ENCODE measurements around the gene KPNA6.

DNA sequence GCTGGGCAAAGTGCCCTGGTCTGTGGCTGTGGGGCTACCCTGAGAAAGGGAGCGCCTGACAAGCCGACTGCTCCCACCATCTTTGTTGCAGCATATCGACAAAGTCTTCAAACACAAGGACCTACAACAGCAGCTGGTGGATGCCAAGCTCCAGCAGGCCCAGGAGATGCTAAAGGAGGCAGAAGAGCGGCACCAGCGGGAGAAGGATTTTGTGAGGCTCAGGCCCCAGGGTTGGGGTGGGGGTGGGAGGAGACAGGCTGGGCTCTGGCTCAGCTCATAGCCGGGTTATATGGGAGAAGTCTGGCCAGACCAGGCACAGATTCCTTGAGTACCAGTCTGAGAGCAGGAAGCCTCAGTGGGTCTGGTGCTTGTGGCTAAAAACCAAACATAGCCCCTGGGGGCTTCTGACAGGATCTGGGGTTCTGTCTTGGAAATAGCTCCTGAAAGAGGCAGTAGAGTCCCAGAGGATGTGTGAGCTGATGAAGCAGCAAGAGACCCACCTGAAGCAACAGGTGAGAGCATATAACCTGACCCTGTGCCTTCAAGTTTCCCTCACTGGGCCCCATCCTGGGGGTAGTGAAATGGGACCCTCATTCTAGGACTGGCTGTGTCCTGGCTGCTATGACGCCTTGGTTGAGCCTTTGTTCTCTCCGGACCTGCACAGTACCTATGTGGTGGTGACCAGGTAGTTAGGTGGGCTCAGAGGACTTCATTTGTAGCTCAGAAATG, 84.5 kb downstream of the KPNA6 start:
- TF ChIP-seq, protein P1, sequence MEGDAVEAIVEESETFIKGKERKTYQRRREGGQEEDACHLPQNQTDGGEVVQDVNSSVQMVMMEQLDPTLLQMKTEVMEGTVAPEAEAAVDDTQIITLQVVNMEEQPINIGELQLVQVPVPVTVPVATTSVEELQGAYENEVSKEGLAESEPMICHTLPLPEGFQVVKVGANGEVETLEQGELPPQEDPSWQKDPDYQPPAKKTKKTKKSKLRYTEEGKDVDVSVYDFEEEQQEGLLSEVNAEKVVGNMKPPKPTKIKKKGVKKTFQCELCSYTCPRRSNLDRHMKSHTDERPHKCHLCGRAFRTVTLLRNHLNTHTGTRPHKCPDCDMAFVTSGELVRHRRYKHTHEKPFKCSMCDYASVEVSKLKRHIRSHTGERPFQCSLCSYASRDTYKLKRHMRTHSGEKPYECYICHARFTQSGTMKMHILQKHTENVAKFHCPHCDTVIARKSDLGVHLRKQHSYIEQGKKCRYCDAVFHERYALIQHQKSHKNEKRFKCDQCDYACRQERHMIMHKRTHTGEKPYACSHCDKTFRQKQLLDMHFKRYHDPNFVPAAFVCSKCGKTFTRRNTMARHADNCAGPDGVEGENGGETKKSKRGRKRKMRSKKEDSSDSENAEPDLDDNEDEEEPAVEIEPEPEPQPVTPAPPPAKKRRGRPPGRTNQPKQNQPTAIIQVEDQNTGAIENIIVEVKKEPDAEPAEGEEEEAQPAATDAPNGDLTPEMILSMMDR (IDR thresholded peaks at IDR 0.05 in 2 of 3, conservative IDR thresholded peaks at IDR 0.05 in 1 of 3; ENCODE audit: borderline replicate concordance in 1 of 3, insufficient read depth in 1 of 3, low read depth in 2 of 3, low read length in 2 of 3) = no peak
- no peak for TF ChIP-seq EZH2 (IDR thresholded peaks at IDR 0.05)
- no peak for TF ChIP-seq RAD21 (IDR thresholded peaks at IDR 0.05; ENCODE audit: low read depth)
- no peak for TF ChIP-seq POLR2A (IDR thresholded peaks at IDR 0.05; ENCODE audit: borderline replicate concordance, extremely low read depth, insufficient read depth, insufficient read length)
- TF ChIP-seq, protein P2, sequence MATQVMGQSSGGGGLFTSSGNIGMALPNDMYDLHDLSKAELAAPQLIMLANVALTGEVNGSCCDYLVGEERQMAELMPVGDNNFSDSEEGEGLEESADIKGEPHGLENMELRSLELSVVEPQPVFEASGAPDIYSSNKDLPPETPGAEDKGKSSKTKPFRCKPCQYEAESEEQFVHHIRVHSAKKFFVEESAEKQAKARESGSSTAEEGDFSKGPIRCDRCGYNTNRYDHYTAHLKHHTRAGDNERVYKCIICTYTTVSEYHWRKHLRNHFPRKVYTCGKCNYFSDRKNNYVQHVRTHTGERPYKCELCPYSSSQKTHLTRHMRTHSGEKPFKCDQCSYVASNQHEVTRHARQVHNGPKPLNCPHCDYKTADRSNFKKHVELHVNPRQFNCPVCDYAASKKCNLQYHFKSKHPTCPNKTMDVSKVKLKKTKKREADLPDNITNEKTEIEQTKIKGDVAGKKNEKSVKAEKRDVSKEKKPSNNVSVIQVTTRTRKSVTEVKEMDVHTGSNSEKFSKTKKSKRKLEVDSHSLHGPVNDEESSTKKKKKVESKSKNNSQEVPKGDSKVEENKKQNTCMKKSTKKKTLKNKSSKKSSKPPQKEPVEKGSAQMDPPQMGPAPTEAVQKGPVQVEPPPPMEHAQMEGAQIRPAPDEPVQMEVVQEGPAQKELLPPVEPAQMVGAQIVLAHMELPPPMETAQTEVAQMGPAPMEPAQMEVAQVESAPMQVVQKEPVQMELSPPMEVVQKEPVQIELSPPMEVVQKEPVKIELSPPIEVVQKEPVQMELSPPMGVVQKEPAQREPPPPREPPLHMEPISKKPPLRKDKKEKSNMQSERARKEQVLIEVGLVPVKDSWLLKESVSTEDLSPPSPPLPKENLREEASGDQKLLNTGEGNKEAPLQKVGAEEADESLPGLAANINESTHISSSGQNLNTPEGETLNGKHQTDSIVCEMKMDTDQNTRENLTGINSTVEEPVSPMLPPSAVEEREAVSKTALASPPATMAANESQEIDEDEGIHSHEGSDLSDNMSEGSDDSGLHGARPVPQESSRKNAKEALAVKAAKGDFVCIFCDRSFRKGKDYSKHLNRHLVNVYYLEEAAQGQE (IDR thresholded peaks at IDR 0.05; ENCODE audit: low read depth) = no peak
- no peak for TF ChIP-seq CEBPB (IDR thresholded peaks at IDR 0.05; ENCODE audit: low read depth)
- TF ChIP-seq POLR2AphosphoS5 (IDR thresholded peaks at IDR 0.05; ENCODE audit: low read depth, low read length) = no peak
- TF ChIP-seq, protein P3, sequence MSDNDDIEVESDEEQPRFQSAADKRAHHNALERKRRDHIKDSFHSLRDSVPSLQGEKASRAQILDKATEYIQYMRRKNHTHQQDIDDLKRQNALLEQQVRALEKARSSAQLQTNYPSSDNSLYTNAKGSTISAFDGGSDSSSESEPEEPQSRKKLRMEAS (IDR thresholded peaks at IDR 0.05) = no peak
